Uterus (tissue), 4 donors: ENCODE measurements around the gene TSPAN33. TPM values are rescaled to one million over a fixed set of nuclear protein-coding genes. Genes with fewer than 3 reads are reported as not detected.

Experiments
- DNase-seq, 2 donors: peaks; one replicate each; pipeline ENCODE4 v3.0.0-alpha.2; 2019 to 2020
- H3K27ac ChIP-seq, 2 donors: fragments of 200-600 bp; sonication (generic); 1 replicate in 1 of 2; 2 replicates in 1 of 2; pipeline ENCODE4 v1.5.1; 2016 to 2018
- H3K27me3 ChIP-seq, 2 donors: fragments of 200-600 bp; sonication (generic); one replicate each; pipeline ENCODE4 v1.5.1; 2018 to 2019; ENCODE audit warnings: control low read depth in 1 of 2
- H3K36me3 ChIP-seq, 2 donors: fragments of 200-600 bp; sonication (generic); one replicate each; pipeline ENCODE4 v1.5.1; 2019; ENCODE audit warnings: control low read depth in 1 of 2
- H3K4me1 ChIP-seq, 2 donors: fragments of 200-600 bp; sonication (generic); one replicate each; pipeline ENCODE4 v1.5.1; 2018 to 2019; ENCODE audit warnings: control low read depth in 1 of 2
- H3K4me3 ChIP-seq, 2 donors: fragments of 200-600 bp; sonication (generic); 1 replicate in 1 of 2; 2 replicates in 1 of 2; pipeline ENCODE4 v1.5.1; 2018 to 2019; ENCODE audit warnings: mild to moderate bottlenecking in 1 of 2
- H3K9me3 ChIP-seq, 2 donors: fragments of 200-600 bp; sonication (generic); one replicate each; pipeline ENCODE4 v1.5.1; 2019; ENCODE audit warnings: control low read depth in 1 of 2
- CTCF ChIP-seq, 4 experiments: fragments of 200-600 bp in 2 of 4; fragments of 450-650 bp in 2 of 4; sonication (generic) in 2 of 4; IDR thresholded peaks; one replicate each; pipeline ENCODE4 v1.5.1; 2016 to 2019; ENCODE audit warnings: antibody characterized with exemption in 4 of 4, mild to moderate bottlenecking in 2 of 4, moderate library complexity in 1 of 4
- POLR2A ChIP-seq, 2 donors: fragments of 450-650 bp; IDR thresholded peaks; one replicate each; pipeline ENCODE4 v1.6.1; 2016; ENCODE audit warnings: antibody characterized with exemption in 2 of 2, mild to moderate bottlenecking in 1 of 2, moderate library complexity in 1 of 2
- intact Hi-C: fragments of 100-400 bp; cut with DNase I; formaldehyde crosslinking; loops from one replicate; pipeline ENCODE4 v1.15.1; 2023; ENCODE audit warnings: low total_unique reads
- total RNA-seq, 4 donors: library from RNA; depleted of rRNA in 3 of 4; stranded (reverse); fragments of >200 nt in 3 of 4; gene quantifications; one replicate each; pipeline versions ENCODE4 v1.1.0 to v1.2.4, GENCODE V29; 2014 to 2023
- donor health status: DM: yes; HTN: yes; CAD: no.

The TSPAN33 gene
- total RNA-seq, 4 donors from 2014 or later = 3.9 to 7.0 TPM; not detected in 2

GRCh38 chr7:129123510-129123857 is 21.0 kb upstream of the TSPAN33 start:
- H3K4me3 ChIP-seq = no peak overlapping the region
- H3K9me3 ChIP-seq = no peaks in the 10 kb centered on the region
- no peak for DNase-seq
- H3K36me3 ChIP-seq = no peaks in the 10 kb centered on the region
- no peak overlapping the region for H3K27ac ChIP-seq
- intact Hi-C loops = no loop called here
- H3K27me3 ChIP-seq = no peaks in the 10 kb centered on the region
- TF ChIP-seq POLR2A (IDR thresholded peaks at IDR 0.05) = no peak
- no peak for TF ChIP-seq CTCF (IDR thresholded peaks at IDR 0.05)
- no peaks in the 10 kb centered on the region for H3K4me1 ChIP-seq

GRCh38 chr7:129126314-129126713 is 18.2 kb upstream of the TSPAN33 start:
- intact Hi-C loops = no loop called here
- no peak for TF ChIP-seq POLR2A (IDR thresholded peaks at IDR 0.05)
- no peak for TF ChIP-seq CTCF (IDR thresholded peaks at IDR 0.05)
- no peaks in the 10 kb centered on the region for H3K9me3 ChIP-seq

GRCh38 chr7:129127154-129127553 is 17.4 kb upstream of the TSPAN33 start:
- intact Hi-C loops = no loop called here
- no peak for DNase-seq

More at GRCh38 chr7:129126314-129126713, 18.2 kb upstream of the TSPAN33 start:
- Histone ChIP-seq H3K27ac (no peak overlapping the region), H3K27me3 (no peaks in the 10 kb centered on the region), H3K4me3 (no peak overlapping the region), H3K36me3 (no peaks in the 10 kb centered on the region), H3K4me1 (no peaks in the 10 kb centered on the region)
- no peak for DNase-seq

GRCh38 chr7:129127601-129128000 is 16.9 kb upstream of the TSPAN33 start:
- intact Hi-C loops = no loop called here
- TF ChIP-seq POLR2A (IDR thresholded peaks at IDR 0.05) = no peak
- no peak for TF ChIP-seq CTCF (IDR thresholded peaks at IDR 0.05)
- H3K9me3 ChIP-seq = no peaks in the 10 kb centered on the region
- no peaks in the 10 kb centered on the region for H3K36me3 ChIP-seq
- no peak for DNase-seq
- no peaks in the 10 kb centered on the region for H3K27me3 ChIP-seq
- H3K4me3 ChIP-seq = no peak overlapping the region
- H3K4me1 ChIP-seq = no peaks in the 10 kb centered on the region
- H3K27ac ChIP-seq = no peak overlapping the region

More at GRCh38 chr7:129127154-129127553, 17.4 kb upstream of the TSPAN33 start:
- no peaks in the 10 kb centered on the region for H3K27me3 ChIP-seq
- no peaks in the 10 kb centered on the region for H3K4me1 ChIP-seq
- no peaks in the 10 kb centered on the region for H3K9me3 ChIP-seq
- H3K27ac ChIP-seq = no peak overlapping the region
- no peaks in the 10 kb centered on the region for H3K36me3 ChIP-seq
- TF ChIP-seq POLR2A (IDR thresholded peaks at IDR 0.05) = no peak
- no peak for TF ChIP-seq CTCF (IDR thresholded peaks at IDR 0.05)
- no peak overlapping the region for H3K4me3 ChIP-seq

- Histone ChIP-seq H3K27ac (no peak overlapping the region), H3K4me3 (no peak overlapping the region), H3K27me3 (no peaks in the 10 kb centered on the region), H3K4me1 (no peaks in the 10 kb centered on the region), H3K36me3 (no peaks in the 10 kb centered on the region), H3K9me3 (no peaks in the 10 kb centered on the region)
- no peak for DNase-seq
- TF ChIP-seq CTCF (IDR thresholded peaks at IDR 0.05) = no peak
- no peak for TF ChIP-seq POLR2A (IDR thresholded peaks at IDR 0.05)
- intact Hi-C loops = no loop called here
Observed at GRCh38 chr7:129134356-129134987, 10.0 kb upstream of the TSPAN33 start.
